Measurements from ENCODE around the gene SHQ1. TPM values are rescaled to one million over a fixed set of nuclear protein-coding genes. Genes with fewer than 3 reads are reported as not detected.

The SHQ1 gene
- total RNA-seq, 3 donors from 2014 or later (not counting 1 experiment from before 2014, with no cell fraction given), result 16.3 to 36.7 (median 35.9) TPM

DNA sequence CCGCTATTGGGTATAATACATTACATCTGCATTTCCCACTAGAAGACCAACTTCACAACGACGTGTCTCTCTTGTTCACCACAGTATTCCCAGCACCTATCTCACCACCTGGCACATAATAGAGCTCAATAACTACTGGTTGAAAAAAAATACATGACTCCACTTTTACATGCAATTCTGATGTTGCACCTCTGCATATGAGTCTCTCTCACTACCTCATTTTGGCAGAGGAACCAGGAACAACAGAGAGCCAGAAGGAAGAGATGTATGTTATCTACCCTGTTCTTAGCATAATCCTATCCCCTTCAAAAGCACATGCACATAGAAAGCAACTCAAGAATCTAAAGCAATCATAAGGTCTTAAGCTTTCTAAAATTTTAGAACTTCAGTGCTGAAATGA is 61.6 kb downstream of the SHQ1 start:
- Mint-ChIP-seq H3K9me3 (no peaks in the 10 kb centered on the region), H3K27me3 (ENCODE audit: low read depth in 2 of 2) (no peaks in the 10 kb centered on the region), H3K4me1 (peaks cover 9 to 15% of the 10 kb centered on the region in 2 donors), H3K4me3 (no peak overlapping the region), H3K36me3 (no peaks in the 10 kb centered on the region), H3K27ac (no peak overlapping the region)
- Histone ChIP-seq H3K4me3 (ENCODE audit: low read length) (no peak overlapping the region), H3K27me3 (ENCODE audit: control insufficient read depth, insufficient read depth, low read length) (no peaks in the 10 kb centered on the region), H3K9me3 (ENCODE audit: control insufficient read depth, insufficient read depth, low read length) (no peaks in the 10 kb centered on the region), H3K36me3 (ENCODE audit: control insufficient read depth, insufficient read depth, low read length) (peaks cover 7% of the 10 kb centered on the region), H3K4me1 (ENCODE audit: control insufficient read depth, insufficient read depth, low read length) (no peaks in the 10 kb centered on the region), H3K27ac (ENCODE audit: low read length) (no peak overlapping the region)
- WGBS (ENCODE audit: insufficient coverage), result 100% methylated on average over 3 of the region's 3 CpGs
- TF ChIP-seq, protein P1, sequence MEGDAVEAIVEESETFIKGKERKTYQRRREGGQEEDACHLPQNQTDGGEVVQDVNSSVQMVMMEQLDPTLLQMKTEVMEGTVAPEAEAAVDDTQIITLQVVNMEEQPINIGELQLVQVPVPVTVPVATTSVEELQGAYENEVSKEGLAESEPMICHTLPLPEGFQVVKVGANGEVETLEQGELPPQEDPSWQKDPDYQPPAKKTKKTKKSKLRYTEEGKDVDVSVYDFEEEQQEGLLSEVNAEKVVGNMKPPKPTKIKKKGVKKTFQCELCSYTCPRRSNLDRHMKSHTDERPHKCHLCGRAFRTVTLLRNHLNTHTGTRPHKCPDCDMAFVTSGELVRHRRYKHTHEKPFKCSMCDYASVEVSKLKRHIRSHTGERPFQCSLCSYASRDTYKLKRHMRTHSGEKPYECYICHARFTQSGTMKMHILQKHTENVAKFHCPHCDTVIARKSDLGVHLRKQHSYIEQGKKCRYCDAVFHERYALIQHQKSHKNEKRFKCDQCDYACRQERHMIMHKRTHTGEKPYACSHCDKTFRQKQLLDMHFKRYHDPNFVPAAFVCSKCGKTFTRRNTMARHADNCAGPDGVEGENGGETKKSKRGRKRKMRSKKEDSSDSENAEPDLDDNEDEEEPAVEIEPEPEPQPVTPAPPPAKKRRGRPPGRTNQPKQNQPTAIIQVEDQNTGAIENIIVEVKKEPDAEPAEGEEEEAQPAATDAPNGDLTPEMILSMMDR (IDR thresholded peaks at IDR 0.05), result no peak
- ATAC-seq, result no peak
- intact Hi-C loops (cut with micrococcal nuclease), result no loop called here
- DNase-seq, result no peak

DNA sequence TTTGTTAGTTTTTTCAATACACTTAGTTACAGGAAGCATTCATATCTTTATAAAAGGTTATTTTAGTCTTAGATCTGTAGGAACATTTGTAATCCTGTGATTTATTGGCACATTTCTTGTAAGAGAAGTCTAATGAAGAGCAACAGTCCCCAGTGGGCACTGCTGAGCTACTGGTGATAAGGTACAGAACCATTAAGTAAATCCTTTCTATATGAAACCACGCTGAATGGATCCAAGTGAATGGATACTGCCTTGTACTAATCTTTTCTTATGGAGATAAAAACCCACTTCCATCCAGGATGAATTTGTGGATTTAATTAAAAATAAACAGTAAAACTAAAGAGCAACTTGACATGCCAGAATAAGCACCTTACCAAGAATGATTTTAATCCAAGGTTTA is 64.0 kb downstream of the SHQ1 start:
- Histone ChIP-seq H3K9me3 (ENCODE audit: control insufficient read depth, insufficient read depth, low read length) (no peaks in the 10 kb centered on the region), H3K27me3 (ENCODE audit: control insufficient read depth, insufficient read depth, low read length) (no peaks in the 10 kb centered on the region), H3K27ac (ENCODE audit: low read length) (no peak overlapping the region), H3K4me3 (ENCODE audit: low read length) (no peak overlapping the region), H3K36me3 (ENCODE audit: control insufficient read depth, insufficient read depth, low read length) (peaks cover 5% of the 10 kb centered on the region), H3K4me1 (ENCODE audit: control insufficient read depth, insufficient read depth, low read length) (no peaks in the 10 kb centered on the region)
- no peaks in the 10 kb centered on the region for H3K36me3 Mint-ChIP-seq
- no peaks in the 10 kb centered on the region for H3K4me1 Mint-ChIP-seq
- no peak for ATAC-seq
- no peaks in the 10 kb centered on the region for H3K9me3 Mint-ChIP-seq
- no peak for DNase-seq
- TF ChIP-seq, protein P1 (IDR thresholded peaks at IDR 0.05), result no peak
- no peak overlapping the region for H3K27ac Mint-ChIP-seq
- no peak overlapping the region for H3K4me3 Mint-ChIP-seq
- intact Hi-C loops (cut with micrococcal nuclease), result no loop called here
- H3K27me3 Mint-ChIP-seq (ENCODE audit: low read depth in 2 of 2), result no peaks in the 10 kb centered on the region
- 100% methylated on average over 1 of the region's 1 CpG for WGBS (ENCODE audit: insufficient coverage)

DNA sequence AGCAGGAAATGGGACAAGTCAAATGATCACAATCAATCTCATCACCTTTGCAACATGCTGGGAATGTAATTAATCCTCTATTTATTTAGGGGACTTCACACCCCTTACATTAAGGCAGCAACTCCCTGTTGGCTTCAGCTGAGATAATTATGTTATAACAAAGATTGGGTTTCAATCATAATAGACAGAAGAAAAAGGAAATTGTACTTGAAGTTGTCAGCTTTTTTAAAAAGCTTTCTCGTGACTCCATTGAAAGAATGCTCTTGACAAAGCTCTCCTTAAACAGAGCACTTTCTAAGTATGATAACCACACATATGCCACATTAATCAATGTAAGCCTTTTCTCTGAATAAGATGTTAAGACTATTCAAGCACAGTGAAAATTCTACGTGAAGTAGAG is 65.7 kb downstream of the SHQ1 start:
- no peaks in the 10 kb centered on the region for H3K9me3 Mint-ChIP-seq
- intact Hi-C loops (cut with micrococcal nuclease), result no loop called here

More for the DNA sequence above, 65.7 kb downstream of the SHQ1 start:
- TF ChIP-seq, protein P1 (IDR thresholded peaks at IDR 0.05), result no peak
- Histone ChIP-seq H3K4me3 (ENCODE audit: low read length) (no peak overlapping the region), H3K36me3 (ENCODE audit: control insufficient read depth, insufficient read depth, low read length) (peaks cover 5% of the 10 kb centered on the region), H3K27me3 (ENCODE audit: control insufficient read depth, insufficient read depth, low read length) (no peaks in the 10 kb centered on the region), H3K27ac (ENCODE audit: low read length) (no peak overlapping the region), H3K4me1 (ENCODE audit: control insufficient read depth, insufficient read depth, low read length) (no peaks in the 10 kb centered on the region), H3K9me3 (ENCODE audit: control insufficient read depth, insufficient read depth, low read length) (no peaks in the 10 kb centered on the region)
- no peaks in the 10 kb centered on the region for H3K27me3 Mint-ChIP-seq (ENCODE audit: low read depth in 2 of 2)
- DNase-seq (no peak), ATAC-seq (no peak)
- 100% methylated on average over 1 of the region's 2 CpGs for WGBS (ENCODE audit: insufficient coverage)
- H3K4me3 Mint-ChIP-seq, result no peak overlapping the region
- no peaks in the 10 kb centered on the region for H3K36me3 Mint-ChIP-seq
- H3K27ac Mint-ChIP-seq, result no peak overlapping the region
- H3K4me1 Mint-ChIP-seq, result no peaks in the 10 kb centered on the region

Measured in natural killer cell (primary cell).